DOHH2 (cell line): ENCODE measurements around the gene GGA2.

Experiments
- CTCF ChIP-seq: fragments of 200-600 bp; sonication (generic); IDR thresholded peaks from one replicate; pipeline ENCODE4 v1.5.1; 2014; ENCODE audit warnings: antibody characterized with exemption, mild to moderate bottlenecking, low read depth, low read length; ENCODE audit not compliant: poor library complexity, severe bottlenecking
- EZH2phosphoT487 ChIP-seq: fragments of 200-600 bp; sonication (generic); IDR thresholded peaks from 2 replicates; pipeline ENCODE4 v1.6.1; 2017; ENCODE audit warnings: borderline replicate concordance, mild to moderate bottlenecking, antibody characterized with exemption, low read length, moderate library complexity, mixed read lengths

DNA sequence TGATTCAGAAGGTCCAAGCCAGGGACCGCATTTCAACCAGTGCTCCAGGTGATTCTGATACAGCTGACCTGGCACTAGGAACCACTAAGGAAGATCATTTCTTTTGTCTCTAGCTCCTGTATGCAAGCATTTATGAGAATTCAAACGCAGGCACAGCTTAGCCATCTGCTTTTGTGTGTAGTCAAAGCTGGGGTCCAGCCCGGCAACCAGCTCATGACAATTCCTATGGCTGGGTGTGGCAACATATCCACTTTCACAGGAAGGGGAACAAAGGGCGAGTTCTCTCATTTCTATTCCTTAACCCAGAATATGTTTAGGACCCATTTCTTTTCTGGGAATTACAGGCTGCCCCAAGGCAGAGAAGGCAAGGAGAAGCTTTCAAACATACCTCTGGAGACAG, 30.0 kb downstream of the GGA2 start:
- TF ChIP-seq CTCF, result no peak
- no peak for TF ChIP-seq EZH2phosphoT487
